GM13977 (cell line): Measurements from ENCODE around the gene AUTS2.

Experiments used
- DNase-seq: peaks from one replicate; pipeline ENCODE4 v3.0.0; 2012; ENCODE audit warnings: low spot score
- CTCF ChIP-seq: IDR thresholded peaks from 2 replicates; pipeline ENCODE4 v1.5.1; 2012; ENCODE audit warnings: mild to moderate bottlenecking, control low read depth; ENCODE audit not compliant: insufficient read depth; ENCODE audit errors: extremely low read depth, missing control alignments
- in situ Hi-C: fragments of 300-500 bp; cut with MboI; formaldehyde crosslinking; loops from one replicate; pipeline ENCODE4 v1.12.0; 2022; ENCODE audit warnings: low sequenced_read_pairs, low pct_unique_long_range_greater_than_20kb, mixed read lengths, inconsistent platforms; ENCODE audit not compliant: unreplicated experiment

The AUTS2 gene

GRCh38 chr7:69801729-69802682 lies 203.7 kb downstream of the AUTS2 start:
- DNase-seq, result no peak

DNA sequence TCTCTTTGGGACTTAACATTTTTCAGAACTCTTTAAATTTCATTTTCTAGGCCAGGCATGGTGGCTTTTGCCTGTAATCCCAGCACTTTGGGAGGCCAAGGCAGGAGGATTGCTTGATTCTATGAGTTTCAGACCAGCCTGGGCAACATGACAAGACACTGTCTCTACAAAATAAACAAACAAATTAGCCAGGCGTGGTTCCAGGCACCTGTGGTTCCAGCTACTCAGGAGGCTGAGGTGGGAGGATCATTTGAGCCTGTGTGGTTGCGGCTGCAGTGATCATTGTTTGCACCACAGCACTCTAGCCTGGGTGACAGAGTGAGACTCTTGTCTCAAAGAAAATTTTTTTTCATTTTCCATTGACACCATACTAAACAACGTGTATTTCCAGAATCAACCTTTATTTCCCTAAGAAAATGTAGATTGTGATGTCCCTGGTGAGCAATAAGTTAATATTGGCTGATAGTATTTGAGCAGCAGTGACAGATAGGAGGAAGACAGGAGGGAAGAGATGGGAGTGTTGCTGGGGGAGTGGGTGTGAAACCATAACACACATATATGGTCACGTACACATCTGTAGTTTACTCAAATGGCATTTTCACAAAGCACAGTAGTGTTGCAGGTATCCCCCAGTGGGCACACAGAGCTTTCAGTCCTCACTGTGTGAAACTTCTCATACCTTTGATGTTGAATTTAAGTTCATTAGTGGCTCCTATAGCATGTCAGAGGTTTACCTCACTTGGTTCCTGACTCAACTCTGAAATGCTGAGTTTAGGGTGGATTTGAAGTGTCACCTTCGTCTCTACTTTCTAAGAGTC lies 205.6 kb downstream of the AUTS2 start:
- TF ChIP-seq CTCF, result no peak
- in situ Hi-C loops, result no loop called here
- peak; percentile 63 for DNase-seq

More at GRCh38 chr7:69801729-69802682, 203.7 kb downstream of the AUTS2 start:
- no peak for TF ChIP-seq CTCF
- in situ Hi-C loops, result no loop called here

- TF ChIP-seq CTCF, result no peak
- in situ Hi-C loops, result no loop called here
- DNase-seq, result no peak
Measured at GRCh38 chr7:69804962-69805361, 206.7 kb downstream of the AUTS2 start.

DNA sequence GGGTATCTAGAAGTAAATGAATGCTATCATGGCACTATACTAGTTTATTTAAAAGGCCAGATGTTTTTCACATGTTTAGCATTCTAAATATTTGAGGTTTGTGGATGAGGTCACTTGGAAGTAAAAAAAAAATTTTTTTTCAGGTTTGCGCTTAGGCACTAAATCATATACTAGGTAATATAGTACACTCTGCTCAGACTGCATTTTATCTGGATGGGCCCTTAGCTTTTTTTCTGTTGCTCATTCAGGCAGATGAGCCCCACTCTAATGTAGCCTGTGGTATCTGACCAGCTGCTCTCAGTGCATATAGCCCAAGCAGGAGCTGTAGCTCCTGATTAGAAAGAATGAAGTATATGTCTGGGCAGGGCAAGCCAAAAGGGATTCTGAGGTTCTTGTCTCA lies 210.1 kb downstream of the AUTS2 start:
- TF ChIP-seq CTCF, result no peak
- in situ Hi-C loops, result no loop called here
- DNase-seq, result no peak

GRCh38 chr7:69811476-69812308 lies 213.4 kb downstream of the AUTS2 start:
- in situ Hi-C loops, result no loop called here
- TF ChIP-seq CTCF, result no peak

GRCh38 chr7:69812756-69813155 lies 214.5 kb downstream of the AUTS2 start:
- DNase-seq, result no peak
- in situ Hi-C loops, result no loop called here
- no peak for TF ChIP-seq CTCF

More at GRCh38 chr7:69811476-69812308, 213.4 kb downstream of the AUTS2 start:
- DNase-seq, result no peak
